DOHH2 (cell line): ENCODE results near the gene PPP1R14B.

ENCODE experiments used
- H3F3A ChIP-seq: fragments of 200-600 bp; sonication (generic), shearing (Covaris generic); 2 replicates; pipeline ENCODE4 v1.6.0; 2016; ENCODE audit warnings: antibody characterized with exemption, mild to moderate bottlenecking; ENCODE audit not compliant: control insufficient read depth, insufficient read depth
- H3K27ac ChIP-seq: fragments of 200-600 bp; sonication (generic); 2 replicates; pipeline ENCODE4 v1.5.1; 2014; ENCODE audit warnings: low read depth, mild to moderate bottlenecking, low read length, moderate library complexity
- H3K27me3 ChIP-seq: fragments of 200-600 bp; sonication (generic); 2 replicates; pipeline ENCODE4 v1.6.1; 2014; ENCODE audit warnings: mild to moderate bottlenecking, low read length, mixed read lengths; ENCODE audit not compliant: control insufficient read depth
- H3K36me3 ChIP-seq: fragments of 200-600 bp; sonication (generic); 2 replicates; pipeline ENCODE4 v1.6.1; 2014; ENCODE audit warnings: mild to moderate bottlenecking, low read length, moderate library complexity, mixed read lengths; ENCODE audit not compliant: control insufficient read depth
- H3K4me1 ChIP-seq: fragments of 200-600 bp; sonication (generic); 2 replicates; pipeline ENCODE4 v1.6.1; 2014; ENCODE audit warnings: mild to moderate bottlenecking, low read length, mixed read lengths; ENCODE audit not compliant: control insufficient read depth
- H3K4me2 ChIP-seq: fragments of 200-600 bp; sonication (generic); 2 replicates; pipeline ENCODE4 v1.6.0; 2014; ENCODE audit warnings: mild to moderate bottlenecking, low read length, moderate library complexity
- H3K4me3 ChIP-seq: fragments of 200-600 bp; sonication (generic); 2 replicates; pipeline ENCODE4 v1.5.1; 2014; ENCODE audit warnings: mild to moderate bottlenecking, low read length, mixed read lengths
- H3K79me2 ChIP-seq: fragments of 200-600 bp; sonication (generic); 2 replicates; pipeline ENCODE4 v1.6.1; 2014; ENCODE audit warnings: mild to moderate bottlenecking, low read length, mixed read lengths; ENCODE audit not compliant: control insufficient read depth
- H3K9me2 ChIP-seq: fragments of 200-600 bp; sonication (generic); replicated peaks from 2 replicates; pipeline ENCODE4 v1.6.1; 2014; ENCODE audit warnings: mild to moderate bottlenecking, low read length, mixed read lengths; ENCODE audit not compliant: control insufficient read depth
- H3K9me3 ChIP-seq: fragments of 200-600 bp; sonication (generic); 2 replicates; pipeline ENCODE4 v1.6.1; 2014; ENCODE audit warnings: antibody characterized with exemption, low read length, mixed read lengths; ENCODE audit not compliant: control insufficient read depth, insufficient read depth
- H4K20me1 ChIP-seq: fragments of 200-600 bp; sonication (generic); 2 replicates; pipeline ENCODE4 v1.6.0; 2014; ENCODE audit warnings: low read depth, mild to moderate bottlenecking, antibody characterized with exemption, low read length, moderate library complexity; ENCODE audit not compliant: control insufficient read depth, insufficient read depth
- CTCF ChIP-seq: fragments of 200-600 bp; sonication (generic); IDR thresholded peaks from one replicate; pipeline ENCODE4 v1.5.1; 2014; ENCODE audit warnings: antibody characterized with exemption, mild to moderate bottlenecking, low read depth, low read length; ENCODE audit not compliant: poor library complexity, severe bottlenecking
- EZH2phosphoT487 ChIP-seq: fragments of 200-600 bp; sonication (generic); IDR thresholded peaks from 2 replicates; pipeline ENCODE4 v1.6.1; 2017; ENCODE audit warnings: borderline replicate concordance, mild to moderate bottlenecking, antibody characterized with exemption, low read length, moderate library complexity, mixed read lengths

Gene PPP1R14B

GRCh38 chr11:64249563-64250414 lies 3.0 kb upstream of the PPP1R14B start:
- H3K79me2 ChIP-seq = peaks cover 31% of the 10 kb centered on the region
- H3F3A ChIP-seq = peaks cover 20% of the 10 kb centered on the region
- H3K9me3 ChIP-seq = no peaks in the 10 kb centered on the region
- TF ChIP-seq EZH2phosphoT487 = no peak
- no peak for TF ChIP-seq CTCF
- H3K27ac ChIP-seq = no peak overlapping the region
- no peaks in the 10 kb centered on the region for H3K9me2 ChIP-seq
- peaks cover 16% of the 10 kb centered on the region for H3K36me3 ChIP-seq
- H3K4me2 ChIP-seq = no peak overlapping the region
- H3K27me3 ChIP-seq = no peaks in the 10 kb centered on the region
- H4K20me1 ChIP-seq = peaks cover 5% of the 10 kb centered on the region; the same call in 1 of the 2 replicates
- no peak overlapping the region for H3K4me3 ChIP-seq
- H3K4me1 ChIP-seq = peaks cover 51% of the 10 kb centered on the region

- Histone ChIP-seq H3K4me2 (no peak overlapping the region), H3K9me3 (no peaks in the 10 kb centered on the region), H3K4me1 (peaks cover 54% of the 10 kb centered on the region), H3K9me2 (no peaks in the 10 kb centered on the region), H3F3A (peaks cover 24% of the 10 kb centered on the region), H4K20me1 (peaks cover 5% of the 10 kb centered on the region; the same call in 1 of the 2 replicates), H3K36me3 (peaks cover 22% of the 10 kb centered on the region), H3K79me2 (peaks cover 36% of the 10 kb centered on the region), H3K27ac (no peak overlapping the region), H3K27me3 (no peaks in the 10 kb centered on the region), H3K4me3 (no peak overlapping the region)
- no peak for TF ChIP-seq CTCF
- no peak for TF ChIP-seq EZH2phosphoT487
These were observed 2.3 kb upstream of the PPP1R14B start for GRCh38 chr11:64249038-64249437.

- Histone ChIP-seq H3K9me3 (no peaks in the 10 kb centered on the region), H3K36me3 (peaks cover 27% of the 10 kb centered on the region), H3K4me2 (no peak overlapping the region), H4K20me1 (peaks cover 5% of the 10 kb centered on the region; the same call in 1 of the 2 replicates), H3K79me2 (peaks cover 39% of the 10 kb centered on the region), H3K27me3 (no peaks in the 10 kb centered on the region), H3K4me1 (peaks cover 59% of the 10 kb centered on the region), H3F3A (peaks cover 29% of the 10 kb centered on the region), H3K9me2 (no peaks in the 10 kb centered on the region), H3K27ac (no peak overlapping the region), H3K4me3 (no peak overlapping the region)
- no peak for TF ChIP-seq CTCF
- TF ChIP-seq EZH2phosphoT487 = no peak
These were observed 1.8 kb upstream of the PPP1R14B start for GRCh38 chr11:64248578-64248977.
